Thyroid gland (tissue), 4 donors: Measurements from ENCODE around the gene COG1. TPM values are rescaled to one million over a fixed set of nuclear protein-coding genes. Genes with fewer than 3 reads are reported as not detected.

Experiments
- DNase-seq, 2 donors: peaks; one replicate each; pipeline ENCODE4 v3.0.0-alpha.2; 2019
- H3K27ac ChIP-seq, 3 donors: fragments of 200-600 bp; sonication (generic); 1 replicate in 2 of 3; 2 replicates in 1 of 3; pipeline ENCODE4 v1.5.1; 2016 to 2019; ENCODE audit warnings: mild to moderate bottlenecking in 1 of 3, moderate library complexity in 1 of 3
- H3K27me3 ChIP-seq: fragments of 200-600 bp; sonication (generic); one replicate; pipeline ENCODE4 v1.5.1; 2019
- H3K36me3 ChIP-seq, 2 donors: fragments of 200-600 bp; sonication (generic); one replicate each; pipeline ENCODE4 v1.5.1; 2016 to 2019
- H3K4me1 ChIP-seq, 2 donors: fragments of 200-600 bp; sonication (generic); one replicate each; pipeline ENCODE4 v1.5.1; 2017 to 2019
- H3K4me3 ChIP-seq, 3 donors: fragments of 200-600 bp; sonication (generic); replicated peaks in 1 of 3; 1 replicate in 2 of 3; 2 replicates in 1 of 3; pipeline ENCODE4 v1.5.1; 2016; ENCODE audit warnings: mild to moderate bottlenecking in 1 of 3
- H3K9me3 ChIP-seq: fragments of 200-600 bp; sonication (generic); one replicate; pipeline ENCODE4 v1.5.1; 2017
- POLR2A ChIP-seq, 2 donors: fragments of 450-650 bp; IDR thresholded peaks; one replicate each; pipeline ENCODE4 v1.6.1; 2017; ENCODE audit warnings: antibody characterized with exemption in 2 of 2, mild to moderate bottlenecking in 2 of 2, moderate library complexity in 1 of 2
- WGBS, 2 donors: methylation state at CpG; one replicate each; pipeline ENCODE4 v1.1.5; 2017; 5-methylcytosine and 5-hydroxymethylcytosine counted together
- intact Hi-C: fragments of 100-400 bp; cut with DNase I; formaldehyde crosslinking; loops from one replicate; pipeline ENCODE4 v1.15.1; 2023
- total RNA-seq, 4 donors: library from RNA; depleted of rRNA; stranded (reverse); fragments of >200 nt; gene quantifications; one replicate each; pipeline ENCODE4 v1.2.3, GENCODE V29; 2016
- TF ChIP-seq, protein P1 (sequence below), 6 experiments: fragments of 200-600 bp in 3 of 6; fragments of 450-650 bp in 3 of 6; sonication (generic) in 3 of 6; IDR thresholded peaks; one replicate each; pipeline ENCODE4 v1.5.1; 2016 to 2019; ENCODE audit warnings: antibody characterized with exemption in 6 of 6, mild to moderate bottlenecking in 2 of 6, inconsistent platforms in 1 of 6, moderate library complexity in 1 of 6

The COG1 gene
- total RNA-seq, 4 donors from 2014 or later, result 31.9 to 42.9 (median 37.2) TPM

- Histone ChIP-seq H3K36me3 (no peaks in the 10 kb centered on the region), H3K27me3 (no peaks in the 10 kb centered on the region), H3K4me3 (no peak overlapping the region), H3K27ac (no peak overlapping the region), H3K9me3 (no peaks in the 10 kb centered on the region), H3K4me1 (peaks cover 0 to 14% of the 10 kb centered on the region in 2 donors)
- WGBS, 2 donors, result 47 to 51% methylated on average over 5 of the region's 5 CpGs
- no peak for DNase-seq
- intact Hi-C loops, result loop anchor here (5.0 to 10.0 kb wide), 2 partner anchors 173 to 430 kb away; no protein-coding TSS in a partner anchor
- no peak for TF ChIP-seq POLR2A (IDR thresholded peaks at IDR 0.05)
- TF ChIP-seq, protein P1, sequence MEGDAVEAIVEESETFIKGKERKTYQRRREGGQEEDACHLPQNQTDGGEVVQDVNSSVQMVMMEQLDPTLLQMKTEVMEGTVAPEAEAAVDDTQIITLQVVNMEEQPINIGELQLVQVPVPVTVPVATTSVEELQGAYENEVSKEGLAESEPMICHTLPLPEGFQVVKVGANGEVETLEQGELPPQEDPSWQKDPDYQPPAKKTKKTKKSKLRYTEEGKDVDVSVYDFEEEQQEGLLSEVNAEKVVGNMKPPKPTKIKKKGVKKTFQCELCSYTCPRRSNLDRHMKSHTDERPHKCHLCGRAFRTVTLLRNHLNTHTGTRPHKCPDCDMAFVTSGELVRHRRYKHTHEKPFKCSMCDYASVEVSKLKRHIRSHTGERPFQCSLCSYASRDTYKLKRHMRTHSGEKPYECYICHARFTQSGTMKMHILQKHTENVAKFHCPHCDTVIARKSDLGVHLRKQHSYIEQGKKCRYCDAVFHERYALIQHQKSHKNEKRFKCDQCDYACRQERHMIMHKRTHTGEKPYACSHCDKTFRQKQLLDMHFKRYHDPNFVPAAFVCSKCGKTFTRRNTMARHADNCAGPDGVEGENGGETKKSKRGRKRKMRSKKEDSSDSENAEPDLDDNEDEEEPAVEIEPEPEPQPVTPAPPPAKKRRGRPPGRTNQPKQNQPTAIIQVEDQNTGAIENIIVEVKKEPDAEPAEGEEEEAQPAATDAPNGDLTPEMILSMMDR (IDR thresholded peaks at IDR 0.05), result no peak
Observed at GRCh38 chr17:73157521-73157890, 35.3 kb upstream of the COG1 start.

DNA sequence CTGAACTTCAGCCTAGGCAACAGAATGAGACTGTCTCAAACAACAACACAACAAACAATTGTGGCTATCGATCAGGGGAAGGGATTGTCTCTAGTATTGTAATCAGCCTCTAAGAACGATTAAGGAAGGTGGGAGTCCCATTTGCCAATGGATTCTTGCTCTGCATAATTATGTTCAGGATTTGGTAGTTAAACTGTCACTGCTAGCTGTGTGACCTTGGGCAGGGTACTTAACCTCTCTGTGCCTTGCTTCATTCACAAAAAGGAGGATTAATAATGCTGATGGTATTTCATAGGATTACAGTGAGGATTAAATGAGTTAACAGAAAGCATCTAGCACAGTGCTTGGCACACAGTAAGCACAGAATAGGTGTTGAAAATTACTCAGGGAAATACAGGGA, 34.7 kb upstream of the COG1 start:
- H3K4me1 ChIP-seq, result peaks cover 0 to 14% of the 10 kb centered on the region in 2 donors
- H3K27ac ChIP-seq, result no peak overlapping the region
- H3K4me3 ChIP-seq, result no peak overlapping the region
- H3K36me3 ChIP-seq, result no peaks in the 10 kb centered on the region
- WGBS, 2 donors, result 78 to 81% methylated on average over 2 of the region's 2 CpGs
- TF ChIP-seq POLR2A (IDR thresholded peaks at IDR 0.05), result no peak
- TF ChIP-seq, protein P1 (IDR thresholded peaks at IDR 0.05), result no peak
- no peak for DNase-seq
- H3K27me3 ChIP-seq, result peaks cover 3% of the 10 kb centered on the region
- intact Hi-C loops, result loop anchor here (5.0 to 10.0 kb wide), 2 partner anchors 173 to 431 kb away; no protein-coding TSS in a partner anchor
- no peaks in the 10 kb centered on the region for H3K9me3 ChIP-seq

- intact Hi-C loops, result no loop called here
- Histone ChIP-seq H3K27ac (no peak overlapping the region), H3K27me3 (peaks cover 9% of the 10 kb centered on the region)
Observed at GRCh38 chr17:73160980-73161630, 31.8 kb upstream of the COG1 start.

DNA sequence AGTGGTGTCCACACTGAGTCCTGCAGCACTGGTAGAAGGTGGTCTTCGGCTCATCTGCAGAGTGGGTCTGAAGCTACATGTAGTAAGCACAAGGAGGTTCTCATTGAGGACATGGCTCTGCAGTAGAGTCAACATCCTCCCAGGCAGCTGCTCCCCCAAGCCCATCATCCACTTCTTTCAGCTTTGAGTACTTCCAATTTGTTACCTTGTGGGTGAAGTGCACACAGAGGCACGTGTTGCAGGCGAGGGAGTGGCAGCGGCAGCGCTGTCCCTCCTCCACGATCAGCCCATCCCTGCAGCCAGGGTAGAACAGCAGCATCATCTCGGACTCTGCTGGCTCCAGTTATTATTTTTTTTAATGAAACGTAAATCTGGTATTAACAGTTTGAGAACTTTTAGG, 29.8 kb upstream of the COG1 start:
- TF ChIP-seq POLR2A (IDR thresholded peaks at IDR 0.05), result no peak
- TF ChIP-seq, protein P1 (IDR thresholded peaks at IDR 0.05), result no peak
- Histone ChIP-seq H3K4me1 (peaks cover 13 to 17% of the 10 kb centered on the region in 2 donors), H3K27ac (no peak overlapping the region), H3K27me3 (peaks cover 9% of the 10 kb centered on the region), H3K4me3 (no peak overlapping the region), H3K9me3 (no peaks in the 10 kb centered on the region), H3K36me3 (no peaks in the 10 kb centered on the region)
- WGBS, 2 donors, result 32 to 57% methylated on average over 8 of the region's 8 CpGs
- intact Hi-C loops, result no loop called here
- no peak for DNase-seq

More at GRCh38 chr17:73160980-73161630, 31.8 kb upstream of the COG1 start:
- DNase-seq, result no peak
- Histone ChIP-seq H3K36me3 (no peaks in the 10 kb centered on the region), H3K4me1 (peaks cover 13 to 21% of the 10 kb centered on the region in 2 donors), H3K9me3 (no peaks in the 10 kb centered on the region), H3K4me3 (no peak overlapping the region)
- WGBS, 2 donors, result 31 to 66% methylated on average over 2 to 3 of the region's 3 CpGs
- no peak for TF ChIP-seq POLR2A (IDR thresholded peaks at IDR 0.05)
- TF ChIP-seq, protein P1 (IDR thresholded peaks at IDR 0.05), result no peak

- peak; percentile 5 to 7 for DNase-seq
Observed at GRCh38 chr17:73165616-73166404, 27.0 kb upstream of the COG1 start.

More at GRCh38 chr17:73165616-73166404, 27.0 kb upstream of the COG1 start:
- TF ChIP-seq, protein P1 (IDR thresholded peaks at IDR 0.05), result no peak
- no peak for TF ChIP-seq POLR2A (IDR thresholded peaks at IDR 0.05)
- no peaks in the 10 kb centered on the region for H3K36me3 ChIP-seq
- peaks cover 13 to 17% of the 10 kb centered on the region in 2 donors for H3K4me1 ChIP-seq
- no peak overlapping the region for H3K27ac ChIP-seq
- 0 to 1% methylated on average over 16 to 43 of the region's 51 CpGs for WGBS, 2 donors
- no peaks in the 10 kb centered on the region for H3K9me3 ChIP-seq
- H3K27me3 ChIP-seq, result peaks cover 9% of the 10 kb centered on the region
- intact Hi-C loops, result no loop called here
- H3K4me3 ChIP-seq, result peak overlapping the region in 2 of 3 donors; percentile 9 to 46
